ENCODE measurements around the gene TSEN15. TPM values are rescaled to one million over a fixed set of nuclear protein-coding genes. Genes with fewer than 3 reads are reported as not detected.

The TSEN15 gene
- total RNA-seq, 1 experiment from 2014 or later, result 71.4 TPM

DNA sequence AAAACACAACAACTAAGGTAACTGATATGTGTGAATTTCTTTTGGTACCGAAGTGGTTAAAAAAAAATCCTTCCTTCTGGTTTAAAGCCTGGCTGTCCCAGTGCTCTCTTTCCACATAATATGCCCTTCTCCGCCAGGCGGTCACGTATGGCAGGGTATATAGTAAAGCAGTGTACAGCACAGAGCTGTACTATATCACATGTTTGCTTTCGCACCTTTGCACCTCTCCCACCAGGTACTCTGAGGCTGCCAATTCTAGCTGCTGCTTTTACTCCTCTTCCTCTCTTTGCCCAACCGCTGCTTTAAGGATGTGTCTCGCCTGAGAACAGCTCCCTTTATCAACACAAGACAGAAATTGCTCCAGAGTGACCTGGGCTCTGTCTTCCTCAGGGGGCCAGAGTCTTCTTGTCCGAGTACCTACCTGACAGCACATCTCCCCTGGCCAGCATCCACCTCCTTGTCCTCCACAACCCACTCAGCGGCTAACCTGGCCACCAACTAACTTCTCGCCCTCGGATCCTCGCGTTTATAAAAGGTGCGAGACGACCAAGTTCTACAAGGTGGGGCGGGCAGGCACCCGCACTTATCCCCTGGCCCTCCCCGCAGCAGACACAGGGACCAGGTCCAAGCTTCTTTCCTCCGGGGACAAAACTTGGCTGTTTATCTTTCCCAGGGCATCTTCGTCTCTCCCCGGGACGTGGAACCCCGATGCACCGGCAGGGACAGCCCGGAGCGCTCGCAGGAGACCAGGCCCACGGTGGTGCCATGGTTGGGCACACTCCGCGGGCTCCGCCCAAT, 15.6 kb upstream of the TSEN15 start:
- DNase-seq, result peak; percentile 46 to 47
- H3K36me3 Mint-ChIP-seq (ENCODE audit: insufficient read depth, unreplicated experiment), result peaks cover 12% of the 10 kb centered on the region
- ChIA-PET POLR2A (interaction anchor here (0.7 to 1.1 kb wide), 2 partner anchors 14 to 15 kb away, joined by 3 read pairs; partner anchors contain the start of gene TSEN15), CTCF (interaction anchor here (0.8 kb wide), 2 partner anchors 11 to 13 kb away, joined by 3 read pairs; no protein-coding TSS in a partner anchor)
- peaks cover 26% of the 10 kb centered on the region for H3K4me1 Mint-ChIP-seq (ENCODE audit: low read depth, unreplicated experiment)
- TF ChIP-seq, protein P1, sequence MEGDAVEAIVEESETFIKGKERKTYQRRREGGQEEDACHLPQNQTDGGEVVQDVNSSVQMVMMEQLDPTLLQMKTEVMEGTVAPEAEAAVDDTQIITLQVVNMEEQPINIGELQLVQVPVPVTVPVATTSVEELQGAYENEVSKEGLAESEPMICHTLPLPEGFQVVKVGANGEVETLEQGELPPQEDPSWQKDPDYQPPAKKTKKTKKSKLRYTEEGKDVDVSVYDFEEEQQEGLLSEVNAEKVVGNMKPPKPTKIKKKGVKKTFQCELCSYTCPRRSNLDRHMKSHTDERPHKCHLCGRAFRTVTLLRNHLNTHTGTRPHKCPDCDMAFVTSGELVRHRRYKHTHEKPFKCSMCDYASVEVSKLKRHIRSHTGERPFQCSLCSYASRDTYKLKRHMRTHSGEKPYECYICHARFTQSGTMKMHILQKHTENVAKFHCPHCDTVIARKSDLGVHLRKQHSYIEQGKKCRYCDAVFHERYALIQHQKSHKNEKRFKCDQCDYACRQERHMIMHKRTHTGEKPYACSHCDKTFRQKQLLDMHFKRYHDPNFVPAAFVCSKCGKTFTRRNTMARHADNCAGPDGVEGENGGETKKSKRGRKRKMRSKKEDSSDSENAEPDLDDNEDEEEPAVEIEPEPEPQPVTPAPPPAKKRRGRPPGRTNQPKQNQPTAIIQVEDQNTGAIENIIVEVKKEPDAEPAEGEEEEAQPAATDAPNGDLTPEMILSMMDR (IDR thresholded peaks at IDR 0.05; ENCODE audit: insufficient read depth in 1 of 2, low read depth in 1 of 2, low read length in 1 of 2, severe bottlenecking in 1 of 2, unreplicated experiment in 1 of 2), result peak in 1 of 2 experiments; percentile 19
- H3K27me3 ChIP-seq (replicated peaks; ENCODE audit: control insufficient read depth, insufficient read depth, low read length), result no peaks in the 10 kb centered on the region
- H3K27me3 Mint-ChIP-seq (ENCODE audit: insufficient read depth, unreplicated experiment), result peaks cover 5% of the 10 kb centered on the region
- H3K36me3 ChIP-seq (ENCODE audit: control insufficient read depth, insufficient read depth, low read length), result no peaks in the 10 kb centered on the region
- peak overlapping the region; percentile 86 for H3K4me3 Mint-ChIP-seq (ENCODE audit: unreplicated experiment)
- no peaks in the 10 kb centered on the region for H3K9me3 Mint-ChIP-seq (ENCODE audit: unreplicated experiment)
- H3K27ac Mint-ChIP-seq (ENCODE audit: unreplicated experiment), result no peak overlapping the region
- intact Hi-C loops (cut with micrococcal nuclease; ENCODE audit: unreplicated experiment), result loop anchor here (1.0 to 5.0 kb wide), 3 partner anchors 40 to 109 kb away; no protein-coding TSS in a partner anchor
- H3K9me3 ChIP-seq, result no peaks in the 10 kb centered on the region
- H3K4me3 ChIP-seq (ENCODE audit: low read depth, low read length), result peak overlapping the region; percentile 82
- BruUV-seq (replicated peaks), result TSS peak; percentile 30
- H3K4me1 ChIP-seq, result peaks cover 15% of the 10 kb centered on the region; the same call in 1 of the 2 replicates

GRCh38 chr1:184036517-184036949, 15.0 kb upstream of the TSEN15 start:
- H3K9me3 ChIP-seq, result no peaks in the 10 kb centered on the region
- Mint-ChIP-seq H3K9me3 (ENCODE audit: unreplicated experiment) (no peaks in the 10 kb centered on the region), H3K27me3 (ENCODE audit: insufficient read depth, unreplicated experiment) (peaks cover 5% of the 10 kb centered on the region), H3K36me3 (ENCODE audit: insufficient read depth, unreplicated experiment) (peaks cover 12% of the 10 kb centered on the region), H3K27ac (ENCODE audit: unreplicated experiment) (no peak overlapping the region), H3K4me1 (ENCODE audit: low read depth, unreplicated experiment) (peaks cover 26% of the 10 kb centered on the region), H3K4me3 (ENCODE audit: unreplicated experiment) (peak overlapping the region; percentile 86)
- peak; percentile 51 to 62 for DNase-seq
- intact Hi-C loops (cut with micrococcal nuclease; ENCODE audit: unreplicated experiment), result loop anchor here (1.0 to 5.0 kb wide), 3 partner anchors 40 to 110 kb away; no protein-coding TSS in a partner anchor
- peaks cover 15% of the 10 kb centered on the region; the same call in 1 of the 2 replicates for H3K4me1 ChIP-seq
- ChIA-PET CTCF (interaction anchor here (0.8 kb wide), 2 partner anchors 11 to 14 kb away, joined by 3 read pairs; no protein-coding TSS in a partner anchor), POLR2A (interaction anchor here (0.7 to 1.1 kb wide), 2 partner anchors 13 to 15 kb away, joined by 3 read pairs; partner anchors contain the start of gene TSEN15)
- peak overlapping the region; percentile 82 for H3K4me3 ChIP-seq (ENCODE audit: low read depth, low read length)
- no peaks in the 10 kb centered on the region for H3K27me3 ChIP-seq (replicated peaks; ENCODE audit: control insufficient read depth, insufficient read depth, low read length)
- BruUV-seq (replicated peaks), result no TSS peak
- H3K36me3 ChIP-seq (ENCODE audit: control insufficient read depth, insufficient read depth, low read length), result no peaks in the 10 kb centered on the region
- TF ChIP-seq, protein P1 (IDR thresholded peaks at IDR 0.05; ENCODE audit: insufficient read depth in 1 of 2, low read depth in 1 of 2, low read length in 1 of 2, severe bottlenecking in 1 of 2, unreplicated experiment in 1 of 2), result no peak

DNA sequence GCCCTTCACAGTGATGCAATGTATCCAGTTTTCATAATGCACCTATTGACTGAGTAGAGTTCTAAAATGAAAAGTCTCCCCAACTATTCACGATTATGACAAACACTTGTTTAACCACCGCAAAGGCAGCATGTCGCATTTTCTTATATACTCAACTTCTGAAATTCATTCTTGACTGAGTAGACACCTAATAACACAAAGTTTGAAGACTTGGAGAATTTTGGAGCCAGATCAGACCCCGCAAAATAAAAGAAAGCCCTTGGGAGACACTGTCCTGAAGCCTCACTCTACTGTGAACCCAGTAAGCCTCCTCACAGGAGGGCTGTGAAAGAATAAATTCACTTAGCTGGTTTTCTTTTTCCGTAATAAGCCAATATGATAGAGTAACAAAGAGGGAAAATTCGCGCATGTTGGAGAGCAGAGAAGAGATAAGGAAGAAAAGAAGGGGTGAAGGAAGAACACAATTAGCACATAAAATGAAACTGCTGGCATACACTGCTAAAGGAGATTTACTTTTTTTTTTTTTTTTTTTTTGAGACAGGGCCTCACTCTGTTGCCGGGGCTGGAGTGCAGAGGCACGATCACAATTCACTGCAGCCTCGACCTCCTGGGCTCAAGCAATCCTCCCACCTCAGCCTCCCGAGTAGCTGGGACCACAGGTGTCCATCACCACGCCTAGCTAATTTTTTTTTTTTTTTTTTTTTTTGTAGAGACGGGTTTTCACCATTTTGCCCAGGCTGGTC, 13.5 kb upstream of the TSEN15 start:
- BruUV-seq (replicated peaks), result no TSS peak
- no peaks in the 10 kb centered on the region for H3K36me3 ChIP-seq (ENCODE audit: control insufficient read depth, insufficient read depth, low read length)
- POLR2A ChIA-PET, result interaction anchor here (0.6 kb wide), 2 partner anchors 13 to 524 kb away, joined by 6 to 12 read pairs; no protein-coding TSS in a partner anchor
- no peak for DNase-seq
- H3K4me3 Mint-ChIP-seq (ENCODE audit: unreplicated experiment), result peak overlapping the region; percentile 86
- CTCF ChIA-PET, result no interaction called here
- peaks cover 26% of the 10 kb centered on the region for H3K4me1 Mint-ChIP-seq (ENCODE audit: low read depth, unreplicated experiment)
- peaks cover 15% of the 10 kb centered on the region; the same call in 1 of the 2 replicates for H3K4me1 ChIP-seq
- no peaks in the 10 kb centered on the region for H3K9me3 ChIP-seq
- H3K36me3 Mint-ChIP-seq (ENCODE audit: insufficient read depth, unreplicated experiment), result peaks cover 12% of the 10 kb centered on the region
- intact Hi-C loops (cut with micrococcal nuclease; ENCODE audit: unreplicated experiment), result loop anchor here (1.0 to 5.0 kb wide), 3 partner anchors 13 to 111 kb away; partner anchors contain the start of gene TSEN15
- H3K27me3 ChIP-seq (replicated peaks; ENCODE audit: control insufficient read depth, insufficient read depth, low read length), result no peaks in the 10 kb centered on the region
- peak overlapping the region; percentile 82 for H3K4me3 ChIP-seq (ENCODE audit: low read depth, low read length)
- no peaks in the 10 kb centered on the region for H3K9me3 Mint-ChIP-seq (ENCODE audit: unreplicated experiment)
- H3K27me3 Mint-ChIP-seq (ENCODE audit: insufficient read depth, unreplicated experiment), result peaks cover 5% of the 10 kb centered on the region
- TF ChIP-seq, protein P1 (IDR thresholded peaks at IDR 0.05; ENCODE audit: insufficient read depth in 1 of 2, low read depth in 1 of 2, low read length in 1 of 2, severe bottlenecking in 1 of 2, unreplicated experiment in 1 of 2), result no peak
- peak overlapping the region; percentile 58 for H3K27ac Mint-ChIP-seq (ENCODE audit: unreplicated experiment)
